GM21381 (cell line): ENCODE measurements around the gene GLP2R.

ENCODE experiments used
- ATAC-seq: cut with Tn5 transposase; IDR thresholded peaks from one replicate; pipeline ENCODE4 v1.9.1; 2021; ENCODE audit warnings: mild to moderate bottlenecking, moderate library complexity; ENCODE audit not compliant: unreplicated experiment

Gene GLP2R

GRCh38 chr17:9813166-9813565, 12.6 kb upstream of the GLP2R start:
- ATAC-seq: no peak

- ATAC-seq: no peak
Observed at GRCh38 chr17:9814337-9814945, 11.3 kb upstream of the GLP2R start.

- no peak for ATAC-seq
Observed at GRCh38 chr17:9816472-9816871, 9.3 kb upstream of the GLP2R start.

GRCh38 chr17:9817086-9817485, 8.6 kb upstream of the GLP2R start:
- ATAC-seq: no peak

- ATAC-seq: no peak
Observed at GRCh38 chr17:9818760-9819159, 7.0 kb upstream of the GLP2R start.

GRCh38 chr17:9820448-9820847, 5.3 kb upstream of the GLP2R start:
- ATAC-seq: no peak

- no peak for ATAC-seq
Observed at GRCh38 chr17:9821921-9822320, 3.8 kb upstream of the GLP2R start, which contains the start of gene GSG1L2. TSS of gene GSG1L2 (minus strand) at chr17:9822079. CDS start at chr17:9822071, 8 bp downstream.

GRCh38 chr17:9824094-9824493, 1.6 kb upstream of the GLP2R start:
- no peak for ATAC-seq

- no peak for ATAC-seq
Observed at GRCh38 chr17:9824797-9825338, 856 bp upstream of the GLP2R start.

- ATAC-seq: no peak
Observed at GRCh38 chr17:9828296-9829295, 2.9 kb downstream of the GLP2R start.

GRCh38 chr17:9829343-9829742, 3.6 kb downstream of the GLP2R start:
- ATAC-seq: no peak

GRCh38 chr17:9830711-9831110, 5.0 kb downstream of the GLP2R start:
- ATAC-seq: no peak

- no peak for ATAC-seq
Observed at GRCh38 chr17:9833922-9834321, 8.2 kb downstream of the GLP2R start.

GRCh38 chr17:9837551-9838471, 12.1 kb downstream of the GLP2R start:
- ATAC-seq: no peak

GRCh38 chr17:9839433-9839832, 13.7 kb downstream of the GLP2R start:
- ATAC-seq: no peak

GRCh38 chr17:9842057-9842758, 16.5 kb downstream of the GLP2R start:
- no peak for ATAC-seq

GRCh38 chr17:9843152-9844010, 17.7 kb downstream of the GLP2R start:
- no peak for ATAC-seq

GRCh38 chr17:9844153-9844552, 18.4 kb downstream of the GLP2R start:
- ATAC-seq: no peak

- ATAC-seq: no peak
Observed at GRCh38 chr17:9845306-9845705, 19.6 kb downstream of the GLP2R start.
